H1 (cell line): ENCODE measurements around the gene KLF2. TPM values are rescaled to one million over a fixed set of nuclear protein-coding genes. Genes with fewer than 3 reads are reported as not detected.

Experiments
- CTCF ChIA-PET: fragments of 300-600 bp; sonication (Branson Sonifier 250); formaldehyde crosslinking; loops from one replicate; lab custom pipeline; 2021; ENCODE audit not compliant: partially characterized antibody; lab: Charles Lee
- POLR2A ChIA-PET: fragments of 300-600 bp; sonication (Branson Sonifier 250); formaldehyde crosslinking; loops from one replicate; lab custom pipeline; 2021; ENCODE audit warnings: inconsistent platforms; ENCODE audit not compliant: partially characterized antibody; lab: Charles Lee
- DNase-seq, 2 experiments: peaks; one replicate each; pipeline versions ENCODE4 v3.0.0 to v3.0.0-alpha.2; 2010 to 2022; ENCODE audit warnings: low spot score in 2 of 2, low read depth in 1 of 2, mixed read lengths in 1 of 2
- FAIRE-seq: peaks from 2 replicates; lab custom pipeline; 2011; peaks lifted over from hg19 to GRCh38; lab: Jason Lieb, UNC
- H2AFZ ChIP-seq: 2 replicates; pipeline ENCODE4 v1.8.1; 2012; ENCODE audit warnings: low read length, inconsistent platforms
- H2AK5ac ChIP-seq: 2 replicates; pipeline ENCODE4 v1.6.1; 2013; ENCODE audit warnings: low read depth, low read length
- H2BK120ac ChIP-seq: replicated peaks from 2 replicates; pipeline ENCODE3; 2013; ENCODE audit warnings: low read depth, low read length, inconsistent platforms
- H2BK12ac ChIP-seq: 2 replicates; pipeline ENCODE4 v1.6.1; 2013; ENCODE audit warnings: low read depth, low read length
- H2BK15ac ChIP-seq: 2 replicates; pipeline ENCODE4 v1.6.1; 2013; ENCODE audit warnings: low read length
- H2BK20ac ChIP-seq: 2 replicates; pipeline ENCODE4 v1.6.1; 2013; ENCODE audit warnings: low read length
- H2BK5ac ChIP-seq: 2 replicates; pipeline ENCODE4 v1.6.1; 2013; ENCODE audit warnings: low read depth, low read length
- H3K14ac ChIP-seq: 2 replicates; pipeline ENCODE4 v1.6.1; 2013; ENCODE audit warnings: inconsistent platforms; ENCODE audit not compliant: insufficient read length
- H3K18ac ChIP-seq: 2 replicates; pipeline ENCODE4 v1.6.1; 2013; ENCODE audit warnings: low read length; ENCODE audit errors: extremely low read depth
- H3K23ac ChIP-seq: 2 replicates; pipeline ENCODE4 v1.6.1; 2013; ENCODE audit warnings: inconsistent platforms; ENCODE audit not compliant: insufficient read length
- H3K23me2 ChIP-seq: 2 replicates; pipeline ENCODE4 v1.6.1; 2013; ENCODE audit warnings: low read depth, low read length
- H3K27ac ChIP-seq: 2 replicates; pipeline ENCODE4 v1.6.1; 2011; ENCODE audit warnings: low read depth, low read length, inconsistent platforms
- H3K27me3 ChIP-seq, 4 experiments: replicated peaks in 1 of 4; 1 replicate in 1 of 4; 2 replicates in 3 of 4; pipeline versions ENCODE4 v1.6.1 to v1.8.1; 2011 to 2013; ENCODE audit warnings: low read length in 3 of 4, mild to moderate bottlenecking in 3 of 4, inconsistent platforms in 2 of 4, mixed read lengths in 2 of 4, moderate library complexity in 1 of 4; ENCODE audit not compliant: control insufficient read depth in 3 of 4, insufficient read depth in 3 of 4; ENCODE audit errors: extremely low read depth in 1 of 4
- H3K36me3 ChIP-seq, 4 experiments: 2 replicates each; pipeline versions ENCODE4 v1.6.1 to v1.8.1; 2011 to 2013; ENCODE audit warnings: mild to moderate bottlenecking in 4 of 4, low read length in 3 of 4, moderate library complexity in 2 of 4, control low read depth in 1 of 4, inconsistent platforms in 1 of 4; ENCODE audit not compliant: insufficient read depth in 4 of 4, control insufficient read depth in 2 of 4
- H3K4ac ChIP-seq: replicated peaks from 2 replicates; pipeline ENCODE3; 2013; ENCODE audit warnings: low read length, low read depth, mixed read lengths, inconsistent platforms; ENCODE audit not compliant: insufficient read length
- H3K4me1 ChIP-seq, 4 experiments: replicated peaks in 1 of 4; 1 replicate in 1 of 4; 2 replicates in 3 of 4; pipeline versions ENCODE4 v1.6.1 to v1.8.1; 2011 to 2013; ENCODE audit warnings: low read length in 3 of 4, inconsistent platforms in 2 of 4, mixed read lengths in 1 of 4; ENCODE audit not compliant: insufficient read depth in 4 of 4, control insufficient read depth in 3 of 4
- H3K4me2 ChIP-seq, 2 experiments: 2 replicates each; pipeline versions ENCODE4 v1.6.1 to v1.8.1; 2011 to 2013; ENCODE audit warnings: low read depth in 2 of 2, low read length in 2 of 2, control low read depth in 1 of 2, inconsistent platforms in 1 of 2, mild to moderate bottlenecking in 1 of 2; ENCODE audit not compliant: insufficient read depth in 1 of 2
- H3K4me3 ChIP-seq, 4 experiments: fragments of 200-600, 300-600 bp in 1 of 4; sonication (generic), shearing (Covaris generic), sonication (Bioruptor Twin) in 1 of 4; 2 replicates each; pipeline versions ENCODE4 v1.5.1 to v1.8.1; 2011 to 2016; ENCODE audit warnings: low read length in 4 of 4, low read depth in 3 of 4, control low read depth in 2 of 4, inconsistent platforms in 2 of 4, mild to moderate bottlenecking in 2 of 4, mixed read lengths in 1 of 4, moderate library complexity in 1 of 4; ENCODE audit not compliant: insufficient read depth in 2 of 4; ENCODE audit errors: extremely low read depth in 1 of 4
- H3K56ac ChIP-seq: replicated peaks from 2 replicates; pipeline ENCODE3; 2013; ENCODE audit warnings: low read depth, mild to moderate bottlenecking, mixed read lengths, low read length, inconsistent platforms; ENCODE audit not compliant: insufficient read length
- H3K79me1 ChIP-seq: 2 replicates; pipeline ENCODE4 v1.6.1; 2013; ENCODE audit warnings: low read depth, low read length, control low read depth
- H3K79me2 ChIP-seq, 2 experiments: 2 replicates each; pipeline versions ENCODE4 v1.6.1 to v1.8.1; 2012 to 2013; ENCODE audit warnings: low read length in 2 of 2, mild to moderate bottlenecking in 2 of 2, inconsistent platforms in 1 of 2; ENCODE audit not compliant: insufficient read depth in 2 of 2, control insufficient read depth in 1 of 2
- H3K9ac ChIP-seq, 4 experiments: replicated peaks in 1 of 4; 1 replicate in 1 of 4; 2 replicates in 3 of 4; pipeline versions ENCODE4 v1.6.1 to v1.8.1; 2011 to 2013; ENCODE audit warnings: low read depth in 3 of 4, low read length in 3 of 4, control low read depth in 2 of 4, mild to moderate bottlenecking in 2 of 4, moderate library complexity in 2 of 4, inconsistent platforms in 1 of 4; ENCODE audit errors: extremely low read depth in 1 of 4
- H3K9me3 ChIP-seq, 2 experiments: 2 replicates each; pipeline versions ENCODE4 v1.6.1 to v1.8.1; 2012 to 2013; ENCODE audit warnings: mild to moderate bottlenecking in 2 of 2, moderate library complexity in 2 of 2, control low read depth in 1 of 2, inconsistent platforms in 1 of 2, low read depth in 1 of 2, low read length in 1 of 2, mixed read lengths in 1 of 2; ENCODE audit not compliant: insufficient read depth in 2 of 2
- H4K20me1 ChIP-seq, 2 experiments: replicated peaks in 1 of 2; 2 replicates each; pipeline versions ENCODE3 to v1.8.1; 2011 to 2013; ENCODE audit warnings: inconsistent platforms in 2 of 2, low read length in 2 of 2, mild to moderate bottlenecking in 1 of 2; ENCODE audit not compliant: insufficient read depth in 2 of 2, control insufficient read depth in 1 of 2
- H4K5ac ChIP-seq: 2 replicates; pipeline ENCODE4 v1.6.1; 2013; ENCODE audit warnings: low read length, low read depth, mixed read lengths, inconsistent platforms; ENCODE audit not compliant: insufficient read length
- H4K8ac ChIP-seq: 2 replicates; pipeline ENCODE4 v1.8.0; 2013; ENCODE audit warnings: mild to moderate bottlenecking, moderate library complexity, low read length, inconsistent platforms; ENCODE audit not compliant: insufficient read depth; ENCODE audit errors: extremely low read depth
- H4K91ac ChIP-seq: replicated peaks from 2 replicates; pipeline ENCODE3; 2013; ENCODE audit warnings: low read length, mixed read lengths, inconsistent platforms; ENCODE audit not compliant: insufficient read length
- ASH2L ChIP-seq: fragments of 200-600, 300-600 bp; sonication (generic); IDR thresholded peaks from one replicate; pipeline ENCODE4 v1.7.1; 2017; ENCODE audit warnings: low read length
- BRCA1 ChIP-seq: IDR thresholded peaks from 2 replicates; pipeline ENCODE4 v1.6.1; 2012; ENCODE audit warnings: low read depth, low read length, improper control_type of control experiment
- CHD2 ChIP-seq: IDR thresholded peaks from 2 replicates; pipeline ENCODE4 v1.6.1; 2012; ENCODE audit warnings: low read length, improper control_type of control experiment
- JUND ChIP-seq: IDR thresholded peaks from 2 replicates; pipeline ENCODE4 v1.6.1; 2011; ENCODE audit warnings: mild to moderate bottlenecking, improper control_type of control experiment, low read length
- POLR2A ChIP-seq, 2 experiments: IDR thresholded peaks; 1 replicate in 1 of 2; 2 replicates in 1 of 2; pipeline ENCODE4 v1.6.1; 2011; ENCODE audit warnings: low read depth in 2 of 2, low read length in 2 of 2, mild to moderate bottlenecking in 2 of 2; ENCODE audit errors: control extremely low read depth in 1 of 2
- POLR2AphosphoS5 ChIP-seq: IDR thresholded peaks from 2 replicates; pipeline ENCODE4 v1.6.1; 2011; ENCODE audit warnings: low read depth, low read length
- SIN3A ChIP-seq, 2 experiments: IDR thresholded peaks in 1 of 2; conservative IDR thresholded peaks in 1 of 2; 2 replicates each; pipeline ENCODE4 v1.6.1; 2011 to 2012; ENCODE audit warnings: low read length in 2 of 2, improper control_type of control experiment in 1 of 2, low read depth in 1 of 2, mild to moderate bottlenecking in 1 of 2
- SIX5 ChIP-seq: IDR thresholded peaks from 2 replicates; pipeline ENCODE4 v1.6.1; 2011; ENCODE audit warnings: mild to moderate bottlenecking, low read depth, low read length
- SRF ChIP-seq: IDR thresholded peaks from 2 replicates; pipeline ENCODE4 v1.6.1; 2011; ENCODE audit warnings: mild to moderate bottlenecking, low read depth, low read length, moderate library complexity
- SUZ12 ChIP-seq: fragments of 200-600 bp; sonication (generic); IDR thresholded peaks from 2 replicates; pipeline ENCODE4 v1.6.1; 2012; ENCODE audit warnings: mild to moderate bottlenecking, inconsistent platforms, low read length, moderate library complexity, mixed read lengths
- TAF7 ChIP-seq: optimal IDR thresholded peaks from 2 replicates; pipeline ENCODE3; 2011; ENCODE audit warnings: low read depth, mild to moderate bottlenecking, inconsistent platforms, low read length, moderate library complexity, borderline replicate concordance
- YY1 ChIP-seq: IDR thresholded peaks from 2 replicates; pipeline ENCODE4 v1.6.1; 2011; ENCODE audit warnings: low read depth, mild to moderate bottlenecking, low read length
- WGBS, 2 experiments: shearing (Covaris generic) in 1 of 2; methylation state at CpG; one replicate each; pipeline versions ENCODE4 v1.1.6 to v1.1.7; 2013 to 2015; ENCODE audit warnings: low lambda C conversion rate in 2 of 2, mixed read lengths in 2 of 2, inconsistent platforms in 1 of 2, low coverage in 1 of 2, missing lambda C conversion rate in 1 of 2; ENCODE audit not compliant: insufficient replicate concordance in 2 of 2, insufficient coverage in 1 of 2, insufficient read length in 1 of 2; ENCODE audit errors: extremely low coverage in 1 of 2, missing lambda C conversion rate in 1 of 2; 5-methylcytosine and 5-hydroxymethylcytosine counted together
- polyA plus RNA-seq, 7 experiments: library from polyadenylated mRNA; depleted of rRNA in 3 of 7; stranded (reverse) in 5 of 7; unstranded in 2 of 7; fragments of >200 nt in 5 of 7; fragments of 200-250 nt in 2 of 7; gene quantifications; 1 replicate in 5 of 7; 2 replicates in 1 of 7; 4 replicates in 1 of 7; pipeline versions ENCODE4 v1.2.1 to v1.2.3, GENCODE V29; 2011 to 2013; ENCODE audit warnings: missing spikeins in 2 of 7, mixed read lengths in 2 of 7
- total RNA-seq: library from RNA; stranded (reverse); fragmentation: NEBNext Ultra II Directional; extraction: Animal tissue kit (Norgen Biotek cat#: 25700); gene quantifications from 2 replicates; pipeline ENCODE4 v1.2.1, GENCODE V29; 2021

KLF2 gene
- total and polyA plus RNA-seq, 2 of the 8 experiments (the other 6 are each of a cell fraction or from before 2014, with no cell fraction given), result 0.19 to 0.33 TPM

GRCh38 chr19:16296713-16297112, 27.9 kb upstream of the KLF2 start:
- FAIRE-seq (no peak), DNase-seq (no peak)
- no peaks in the 10 kb centered on the region; a peak in 1 of 7 replicates for H3K27me3 ChIP-seq
- H3K4ac ChIP-seq, result no peak overlapping the region
- H3K79me1 ChIP-seq, result no peaks in the 10 kb centered on the region; the same call in 1 of the 2 replicates
- no peak overlapping the region for H2BK5ac ChIP-seq
- H2BK120ac ChIP-seq, result no peak overlapping the region
- no peak overlapping the region for H3K27ac ChIP-seq
- no peak overlapping the region for H3K18ac ChIP-seq
- no peak overlapping the region for H2AK5ac ChIP-seq
- 91% methylated on average over 7 of the region's 7 CpGs; no CpG with 5 or more reads in 1 of the 2 experiments for WGBS, 2 experiments
- H3K4me1 ChIP-seq, result no peaks in the 10 kb centered on the region
- no peak overlapping the region for H3K23ac ChIP-seq
- H3K79me2 ChIP-seq, result no peaks in the 10 kb centered on the region
- H4K91ac ChIP-seq, result peak overlapping the region; percentile 17
- H4K5ac ChIP-seq, result no peak overlapping the region
- no peaks in the 10 kb centered on the region for H3K23me2 ChIP-seq
- H3K14ac ChIP-seq, result no peak overlapping the region
- H4K20me1 ChIP-seq, result no peaks in the 10 kb centered on the region
- H3K56ac ChIP-seq, result no peak overlapping the region
- H3K4me3 ChIP-seq, result no peak overlapping the region
- no peak overlapping the region for H2BK20ac ChIP-seq
- no peak overlapping the region for H3K9ac ChIP-seq
- H4K8ac ChIP-seq, result no peak overlapping the region
- no peak overlapping the region for H2AFZ ChIP-seq
- POLR2A ChIA-PET, result no interaction called here
- CTCF ChIA-PET, result interaction anchor here (0.7 kb wide), 1 partner anchor 141 kb away, joined by 3 read pairs; no protein-coding TSS in a partner anchor
- H3K9me3 ChIP-seq, result no peaks in the 10 kb centered on the region
- no peak for TF ChIP-seq SIX5
- no peak for TF ChIP-seq SRF
- TF ChIP-seq TAF7, result no peak
- TF ChIP-seq BRCA1, result no peak
- no peak for TF ChIP-seq SUZ12
- TF ChIP-seq SIN3A (conservative IDR thresholded peaks at IDR 0.05 in 1 of 2, IDR thresholded peaks at IDR 0.05 in 1 of 2; ENCODE audit: low read depth in 1 of 2, low read length in 2 of 2), result no peak
- TF ChIP-seq POLR2A (IDR thresholded peaks at IDR 0.05; ENCODE audit: control extremely low read depth in 1 of 2, low read depth in 2 of 2, low read length in 2 of 2), result no peak
- TF ChIP-seq POLR2AphosphoS5, result no peak
- no peak for TF ChIP-seq CHD2
- no peak for TF ChIP-seq YY1
- TF ChIP-seq ASH2L, result no peak
- TF ChIP-seq JUND, result no peak
- H3K4me2 ChIP-seq, result no peak overlapping the region
- H2BK12ac ChIP-seq, result no peak overlapping the region
- H2BK15ac ChIP-seq, result no peak overlapping the region
- H3K36me3 ChIP-seq, result no peaks in the 10 kb centered on the region
